ENCODE data around the gene MLH3. TPM values are rescaled to one million over a fixed set of nuclear protein-coding genes. Genes with fewer than 3 reads are reported as not detected.

Gene MLH3
- total and polyA plus RNA-seq, 4 donors: 5.8 to 29.7 (median 9.9) TPM

- TF ChIP-seq ZBTB33 (IDR thresholded peaks at IDR 0.05): no peak
- TF ChIP-seq CTCF (IDR thresholded peaks at IDR 0.05; ENCODE audit: low read depth, low read length, missing input control): no peak
- no peak for TF ChIP-seq REST (IDR thresholded peaks at IDR 0.05)
- TF ChIP-seq SP1 (IDR thresholded peaks at IDR 0.05): no peak
- TF ChIP-seq HNF4G (IDR thresholded peaks at IDR 0.05): no peak
- no peak for TF ChIP-seq NR2F2 (IDR thresholded peaks at IDR 0.05)
- no peak for TF ChIP-seq RAD21 (IDR thresholded peaks at IDR 0.05)
- no peak for TF ChIP-seq GABPA (IDR thresholded peaks at IDR 0.05 in 1 of 2, conservative IDR thresholded peaks at IDR 0.05 in 1 of 2)
- no peak for TF ChIP-seq FOXA1 (IDR thresholded peaks at IDR 0.05)
- TF ChIP-seq MAX (IDR thresholded peaks at IDR 0.05): no peak
- TF ChIP-seq ATF3 (IDR thresholded peaks at IDR 0.05): no peak
- H3K27ac ChIP-seq (ENCODE audit: low read depth in 1 of 2, low read length in 2 of 2): no peak overlapping the region
- 67% methylated on average over 4 of the region's 4 CpGs for WGBS
- no peaks in the 10 kb centered on the region for H3K4me1 ChIP-seq (ENCODE audit: control insufficient read depth in 4 of 4, insufficient read depth in 4 of 4, low read length in 3 of 4)
- no peaks in the 10 kb centered on the region for H3K27me3 ChIP-seq (ENCODE audit: control insufficient read depth in 4 of 4, insufficient read depth in 4 of 4, low read length in 3 of 4)
- no peak for DNase-seq (ENCODE audit: low spot score)
- H3K4me3 ChIP-seq (ENCODE audit: low read depth in 1 of 3, low read length in 3 of 3): no peak overlapping the region
- H3K9ac ChIP-seq (ENCODE audit: low read depth in 1 of 2, low read length in 2 of 2): no peak overlapping the region
- H3K9me3 ChIP-seq (ENCODE audit: control insufficient read depth in 4 of 4, low read length in 3 of 4): no peaks in the 10 kb centered on the region
- H3K36me3 ChIP-seq (ENCODE audit: control insufficient read depth in 4 of 4, insufficient read depth in 3 of 4, low read depth in 1 of 4, low read length in 3 of 4): no peaks in the 10 kb centered on the region
These were observed 86.3 kb downstream of the MLH3 start for GRCh38 chr14:74964787-74965485.

Small RNA genes within 50 kb of the gene (small RNA-seq; reads per million reads assigned to genes)
- gene RNU6-689P: not detected

Other genes with a start within 250 kb of the MLH3 start
- not detected for gene PROX2, start 175.3 kb downstream of the MLH3 start, total RNA-seq
- under 1 TPM in 1 of 2 donors, not detected in 1; 0.06 TPM for gene PROX2, start 175.3 kb downstream of the MLH3 start, polyA plus RNA-seq
- 10 to 100 TPM; 41.0 to 58.0 TPM for gene DLST, start 169.6 kb downstream of the MLH3 start, total RNA-seq
- 10 to 100 TPM; 10.7 to 69.3 TPM for gene DLST, start 169.6 kb downstream of the MLH3 start, polyA plus RNA-seq
- gene RPS6KL1, start 128.2 kb downstream of the MLH3 start, total RNA-seq: 1 to 10 TPM; 5.8 to 5.9 TPM
- gene RPS6KL1, start 128.2 kb downstream of the MLH3 start, polyA plus RNA-seq: 1 to 10 TPM; 1.1 to 1.9 TPM
- 1 to 10 TPM in 1 of 2 donors, under 1 TPM in 1; 0.61 to 4.5 TPM for gene PGF, start 95.9 kb downstream of the MLH3 start, total RNA-seq
- gene PGF, start 95.9 kb downstream of the MLH3 start, polyA plus RNA-seq: 1 to 10 TPM in 1 of 2 donors, under 1 TPM in 1; 0.90 to 2.8 TPM
- gene EIF2B2, start 48.5 kb downstream of the MLH3 start, total RNA-seq: 10 to 100 TPM; 16.2 to 22.0 TPM
- gene EIF2B2, start 48.5 kb downstream of the MLH3 start, polyA plus RNA-seq: 10 to 100 TPM; 18.5 to 23.6 TPM
- gene ACYP1, start 12.6 kb upstream of the MLH3 start, total RNA-seq: 1 to 10 TPM; 4.9 to 7.5 TPM
- 1 to 10 TPM; 2.1 to 3.1 TPM for gene ACYP1, start 12.6 kb upstream of the MLH3 start, polyA plus RNA-seq
- 1 to 10 TPM in 1 of 2 donors, under 1 TPM in 1; 0.56 to 5.9 TPM for gene ZC2HC1C, start 18.2 kb upstream of the MLH3 start, total RNA-seq
- 1 to 10 TPM; 3.4 to 3.6 TPM for gene ZC2HC1C, start 18.2 kb upstream of the MLH3 start, polyA plus RNA-seq
- gene NEK9, start 75.6 kb upstream of the MLH3 start, total RNA-seq: 10 to 100 TPM; 35.2 to 46.0 TPM
- 10 to 100 TPM; 13.4 to 24.3 TPM for gene NEK9, start 75.6 kb upstream of the MLH3 start, polyA plus RNA-seq
- 100 to 1,000 TPM; 167 to 297 TPM for gene TMED10, start 125.1 kb upstream of the MLH3 start, total RNA-seq
- gene TMED10, start 125.1 kb upstream of the MLH3 start, polyA plus RNA-seq: 100 to 1,000 TPM; 206 to 349 TPM
- 10 to 100 TPM; 18.9 to 21.2 TPM for gene FOS, start 227.4 kb upstream of the MLH3 start, total RNA-seq
- gene FOS, start 227.4 kb upstream of the MLH3 start, polyA plus RNA-seq: 10 to 100 TPM; 13.2 to 82.7 TPM

All from liver (tissue), 10 donors.